Measurements from ENCODE around the gene CBLN3. TPM values are rescaled to one million over a fixed set of nuclear protein-coding genes. Genes with fewer than 3 reads are reported as not detected.

The CBLN3 gene
- total and polyA plus RNA-seq, 9 of the 15 experiments (the other 6 are each of a cell fraction or from before 2014, with no cell fraction given) = 0.05 to 0.59 (median 0.26) TPM; not detected in 1

DNA sequence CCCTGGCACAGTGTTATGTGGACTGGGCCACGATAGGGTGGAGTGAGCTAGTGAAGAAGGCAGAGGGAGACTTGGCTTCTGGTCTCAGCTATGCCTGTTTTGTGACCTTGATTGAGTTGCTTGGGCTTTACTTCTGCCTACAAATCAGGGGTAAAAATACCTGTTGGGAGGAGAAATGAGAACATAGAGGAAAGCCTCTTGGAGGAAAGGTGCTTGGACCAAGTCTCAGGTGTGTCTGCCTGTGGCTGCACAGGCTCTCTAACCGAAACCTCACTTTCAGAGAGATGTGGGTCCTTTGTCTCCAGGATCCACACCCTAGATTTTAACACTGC is 8.2 kb upstream of the CBLN3 start:
- Histone ChIP-seq H3K4me1 (replicated peaks in 1 of 2; ENCODE audit: control insufficient read depth in 2 of 2, insufficient read depth in 2 of 2, low read length in 2 of 2) (peaks cover 0 to 10% of the 10 kb centered on the region in 2 experiments; a peak in 2 of 5 replicates), H4K20me1 (replicated peaks; ENCODE audit: control insufficient read depth, insufficient read depth, low read length) (no peaks in the 10 kb centered on the region), H3K79me2 (ENCODE audit: control insufficient read depth, insufficient read depth, low read length) (peaks cover 20% of the 10 kb centered on the region), H2AFZ (ENCODE audit: low read depth, low read length) (no peak overlapping the region), H3K9me1 (ENCODE audit: control insufficient read depth, insufficient read depth, low read length) (no peaks in the 10 kb centered on the region), H3K4me2 (ENCODE audit: insufficient read depth, low read length) (no peak overlapping the region), H3K27me3 (ENCODE audit: control insufficient read depth in 2 of 2, insufficient read depth in 2 of 2, low read length in 2 of 2) (no peaks in the 10 kb centered on the region), H3K4me3 (no peak overlapping the region), H3K9ac (ENCODE audit: insufficient read depth in 1 of 2, low read depth in 2 of 2, low read length in 2 of 2) (no peak overlapping the region), H3K36me3 (ENCODE audit: control insufficient read depth, insufficient read depth, low read length) (peaks cover 67% of the 10 kb centered on the region), H3K27ac (ENCODE audit: extremely low read depth, low read depth, low read length) (no peak overlapping the region), H3K9me3 (replicated peaks; ENCODE audit: control insufficient read depth, insufficient read depth, low read depth, low read length) (no peaks in the 10 kb centered on the region)
- 74% methylated on average over 2 of the region's 2 CpGs for WGBS (ENCODE audit: insufficient coverage, low coverage, missing lambda C conversion rate)
- ChIA-PET POLR2A (interaction anchor here (0.6 to 2.9 kb wide), 3 partner anchors 31 to 130 kb away, joined by 3 to 20 read pairs (median 3); partner anchors contain the start of gene ADCY4), CTCF (ENCODE audit: low intra/inter-chr PET ratio) (interaction anchor here (1.1 to 4.6 kb wide), 2 partner anchors 104 to 106 kb away, joined by 3 to 35 read pairs; partner anchors contain the start of gene ADCY4)
- in situ Hi-C loops (cut with MboI) (loop anchor here (10.0 kb wide), 2 partner anchors 193 to 383 kb away; partner anchors contain the start of genes CARMIL3 and TINF2), intact Hi-C loops (cut with micrococcal nuclease) (no loop called here)
- DNase-seq (ENCODE audit: extremely low read depth in 1 of 4, low spot score in 3 of 4) (no peak), ATAC-seq (no peak), FAIRE-seq (no peak)
- TF ChIP-seq TARDBP (IDR thresholded peaks at IDR 0.05) = no peak
- TF ChIP-seq ILF3 (IDR thresholded peaks at IDR 0.05; ENCODE audit: borderline replicate concordance) = no peak
- no peak for TF ChIP-seq ZNF12 (CRISPR knock-in tag; IDR thresholded peaks at IDR 0.05)
- no peak for TF ChIP-seq ZNF511 (CRISPR knock-in tag; IDR thresholded peaks at IDR 0.05)
- no peak for TF ChIP-seq PRDM10 (IDR thresholded peaks at IDR 0.05; ENCODE audit: partially characterized antibody)
- no peak for TF ChIP-seq ETV6 (IDR thresholded peaks at IDR 0.05; ENCODE audit: borderline replicate concordance in 1 of 2, low read depth in 2 of 2, low read length in 1 of 2)
- TF ChIP-seq ETV6 (CRISPR knock-in tag; IDR thresholded peaks at IDR 0.05; ENCODE audit: borderline replicate concordance) = no peak
- TF ChIP-seq FOXK1 (CRISPR knock-in tag; IDR thresholded peaks at IDR 0.05; ENCODE audit: borderline replicate concordance) = no peak
- TF ChIP-seq BCOR (IDR thresholded peaks at IDR 0.05) = no peak
- TF ChIP-seq NFYB (IDR thresholded peaks at IDR 0.05; ENCODE audit: extremely low read depth, insufficient read length) = no peak
- no peak for TF ChIP-seq THRA (IDR thresholded peaks at IDR 0.05)
- TF ChIP-seq CBFA2T3 (IDR thresholded peaks at IDR 0.05) = no peak
- BruUV-seq (replicated peaks) = no TSS peak
